Endothelial cell of hepatic sinusoid (primary cell): Measurements from ENCODE around the gene FAM89A.

Source experiments
- in situ Hi-C: cut with HindIII; loops from 2 replicates; pipeline ENCODE4 v1.10.0; 2017; ENCODE audit warnings: low sequenced_read_pairs

FAM89A gene

DNA sequence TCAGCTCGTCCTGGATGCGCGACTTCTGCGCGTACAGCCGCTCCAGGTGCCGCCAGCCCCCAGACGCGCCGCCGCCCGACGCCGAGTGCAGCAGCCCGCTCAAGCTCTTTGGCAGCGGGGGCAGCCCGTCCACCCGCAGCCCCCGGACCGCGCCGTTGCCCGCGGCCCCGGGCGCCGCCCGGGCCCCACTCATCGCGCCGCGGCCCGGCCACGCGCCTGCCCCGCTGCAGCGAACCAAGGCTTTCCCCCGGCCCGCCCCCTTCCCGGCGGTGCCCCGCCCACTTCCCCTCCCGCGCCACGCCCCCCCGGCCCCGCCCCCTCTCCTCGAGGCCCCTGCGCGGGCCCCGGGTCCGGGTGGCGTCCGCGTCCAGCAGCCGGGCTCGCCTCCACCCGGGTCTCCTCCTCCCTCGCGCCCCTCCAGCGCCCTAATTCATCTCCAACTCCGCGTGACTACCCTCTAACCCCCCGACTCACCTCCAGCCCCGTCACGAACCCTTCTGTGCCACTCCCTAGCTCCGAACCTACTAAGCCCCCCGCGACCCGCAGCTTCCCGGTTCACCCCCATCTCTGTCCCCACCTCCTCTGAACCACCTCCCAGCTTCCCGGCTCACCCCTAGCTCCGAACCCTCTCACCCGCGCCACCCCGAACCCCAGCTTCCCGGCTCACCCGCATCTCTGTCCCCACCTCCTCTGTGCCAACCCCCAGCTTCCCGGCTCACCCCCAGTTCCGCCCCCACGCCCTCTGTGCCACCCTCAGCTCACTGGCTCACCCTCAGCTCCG is at the start of gene FAM89A:
Gene FAM89A (minus strand): TSS at position 236 of the 781 bp plus-strand sequence. CDS start 43 bp downstream, at position 193.
- in situ Hi-C loops, result no loop called here

- in situ Hi-C loops, result no loop called here
These were observed 44.3 kb upstream of the FAM89A start for GRCh38 chr1:231084353-231084752.

DNA sequence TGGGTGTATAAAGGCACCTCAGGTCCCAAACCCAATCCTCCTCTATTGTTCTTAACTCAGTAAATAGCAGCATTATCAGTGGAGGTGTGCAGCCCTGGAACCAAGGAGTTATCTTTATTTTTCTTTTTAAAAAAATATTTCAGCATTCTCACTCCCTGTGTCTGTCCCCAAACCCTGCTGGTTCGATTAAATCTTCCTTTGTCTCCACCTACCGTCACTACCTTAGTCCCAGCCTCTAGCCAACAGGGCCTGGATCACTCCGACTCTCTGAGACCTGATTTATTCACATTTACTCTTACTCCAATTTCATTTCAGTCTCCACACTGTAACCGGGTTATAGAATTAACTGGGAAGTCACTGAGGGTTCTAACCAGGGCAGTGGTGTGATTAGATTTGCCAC is 39.1 kb upstream of the FAM89A start:
- in situ Hi-C loops, result no loop called here

DNA sequence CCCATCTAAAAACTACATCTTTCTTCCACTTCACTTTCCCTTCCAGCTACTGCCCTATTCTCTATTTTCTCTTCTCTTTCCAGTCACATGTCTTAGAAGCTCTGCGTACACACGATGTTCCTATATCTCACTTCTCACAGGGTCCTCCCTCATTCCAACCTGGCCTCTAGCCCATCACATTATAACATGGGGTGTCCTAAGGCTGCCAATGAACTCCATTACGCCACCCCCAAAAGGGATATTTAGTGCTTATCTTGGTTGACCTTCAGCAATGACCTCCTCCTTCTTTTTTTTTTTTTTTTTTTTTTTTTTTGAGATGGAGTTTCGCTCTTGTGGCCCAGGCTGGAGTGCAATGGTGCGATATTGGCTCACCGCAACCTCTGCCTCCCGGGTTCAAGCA is 38.2 kb upstream of the FAM89A start:
- in situ Hi-C loops, result no loop called here

DNA sequence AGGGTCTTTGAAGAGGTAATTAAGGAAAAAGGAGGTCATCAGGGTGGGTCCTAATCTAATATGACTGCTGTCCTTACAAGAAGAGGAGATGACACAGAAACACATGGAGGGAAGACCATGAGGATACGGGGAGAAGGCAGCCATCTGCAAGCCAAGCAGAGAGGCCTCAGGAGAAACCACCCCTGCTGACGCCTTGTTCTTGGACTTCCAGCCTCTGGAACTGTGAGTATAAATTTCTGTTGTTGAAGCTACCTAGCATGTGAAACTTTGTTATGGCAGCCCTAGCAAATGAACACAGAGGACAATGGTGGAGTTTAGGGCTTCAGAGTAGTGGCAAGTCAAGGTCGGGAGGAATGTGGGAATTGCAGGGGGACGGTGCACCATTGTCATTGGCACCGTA is 36.7 kb upstream of the FAM89A start:
- in situ Hi-C loops, result no loop called here

DNA sequence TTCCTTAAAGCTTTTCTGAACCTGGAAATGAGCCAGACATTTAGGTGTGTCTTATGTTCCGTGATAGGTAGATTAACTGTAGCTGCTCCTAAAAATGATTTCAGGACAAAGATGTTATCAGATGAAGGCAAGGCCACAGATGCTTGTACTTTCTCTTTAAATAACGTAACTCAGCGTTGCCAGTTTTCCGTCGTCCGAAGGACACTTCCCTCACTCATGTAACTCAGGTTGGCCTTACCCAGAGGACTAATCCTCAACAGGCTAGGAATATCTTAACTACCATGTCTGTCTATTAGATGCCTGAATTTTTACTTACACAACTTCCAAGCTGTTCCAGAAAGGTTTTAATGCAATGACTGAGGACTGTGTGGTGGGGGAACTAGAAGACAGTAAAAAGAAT is 35.4 kb upstream of the FAM89A start:
- in situ Hi-C loops, result no loop called here

GRCh38 chr1:231075020-231075419 is 35.0 kb upstream of the FAM89A start:
- in situ Hi-C loops, result no loop called here

- in situ Hi-C loops, result no loop called here
These were observed 34.0 kb upstream of the FAM89A start for GRCh38 chr1:231074046-231074445.

DNA sequence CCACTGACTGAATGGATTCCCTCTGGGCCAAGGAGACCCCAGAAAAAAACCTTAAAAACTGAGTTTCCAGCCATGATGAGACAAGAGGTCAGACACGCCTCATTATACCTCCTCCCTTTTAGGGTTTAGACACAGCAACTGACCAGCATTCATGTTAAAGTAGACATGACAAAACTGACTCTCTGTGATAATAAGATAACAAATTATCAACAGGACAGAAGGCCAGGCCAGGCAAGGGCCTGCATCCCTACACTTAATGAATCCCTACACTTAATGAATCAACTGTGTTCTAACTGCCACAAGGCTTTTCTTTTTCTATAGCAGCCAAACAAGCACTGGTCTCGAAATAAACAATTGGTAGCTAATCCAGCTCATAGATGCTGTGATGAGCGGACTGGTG is 33.3 kb upstream of the FAM89A start:
- in situ Hi-C loops, result no loop called here

DNA sequence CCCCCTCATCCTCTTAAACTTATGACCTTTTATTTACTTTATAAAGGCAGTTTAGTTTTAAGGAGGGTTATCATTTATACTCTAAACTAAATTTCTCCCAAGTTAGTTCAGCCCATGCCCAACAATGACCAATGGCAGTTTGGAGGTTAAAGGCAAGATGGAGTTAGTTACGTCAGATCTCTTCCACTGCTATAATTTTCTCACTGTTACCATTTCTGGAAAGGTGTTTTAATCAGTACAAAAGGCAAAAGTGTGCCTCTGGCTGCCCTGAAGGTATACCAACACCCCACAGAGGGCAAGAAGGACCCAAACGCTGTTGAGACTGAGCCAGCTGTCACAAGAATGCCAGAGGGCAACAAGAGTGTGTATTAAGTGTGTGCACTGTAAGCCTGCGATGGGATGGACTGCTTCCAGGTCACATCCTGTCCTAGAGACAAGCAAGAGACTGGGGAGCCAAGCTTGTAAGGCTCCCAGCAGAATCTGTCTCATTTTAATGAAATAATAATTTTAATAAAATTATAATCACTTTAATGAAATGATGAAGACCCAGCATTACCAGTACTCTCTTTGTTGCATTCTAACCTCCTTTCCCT is 32.5 kb upstream of the FAM89A start:
- in situ Hi-C loops, result no loop called here

DNA sequence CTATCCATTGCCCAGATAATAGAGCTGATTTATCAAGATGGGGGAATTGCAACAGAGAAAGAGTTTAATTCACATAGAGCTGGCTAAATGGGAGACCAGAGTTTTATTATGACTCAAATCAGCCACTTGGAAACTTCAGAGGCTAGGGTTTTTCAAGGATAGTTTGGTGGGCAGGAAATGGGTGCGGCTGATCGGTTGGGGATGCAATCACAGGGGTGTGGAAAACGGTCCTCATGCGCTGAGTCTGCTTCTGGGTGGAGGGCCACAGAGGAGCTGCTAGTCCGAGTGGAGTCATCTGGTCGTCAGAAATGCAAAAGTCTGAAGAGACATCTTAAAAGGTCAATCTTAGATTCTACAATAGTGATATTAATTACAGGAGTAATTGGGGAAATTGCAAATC is 32.0 kb upstream of the FAM89A start:
- in situ Hi-C loops, result no loop called here

DNA sequence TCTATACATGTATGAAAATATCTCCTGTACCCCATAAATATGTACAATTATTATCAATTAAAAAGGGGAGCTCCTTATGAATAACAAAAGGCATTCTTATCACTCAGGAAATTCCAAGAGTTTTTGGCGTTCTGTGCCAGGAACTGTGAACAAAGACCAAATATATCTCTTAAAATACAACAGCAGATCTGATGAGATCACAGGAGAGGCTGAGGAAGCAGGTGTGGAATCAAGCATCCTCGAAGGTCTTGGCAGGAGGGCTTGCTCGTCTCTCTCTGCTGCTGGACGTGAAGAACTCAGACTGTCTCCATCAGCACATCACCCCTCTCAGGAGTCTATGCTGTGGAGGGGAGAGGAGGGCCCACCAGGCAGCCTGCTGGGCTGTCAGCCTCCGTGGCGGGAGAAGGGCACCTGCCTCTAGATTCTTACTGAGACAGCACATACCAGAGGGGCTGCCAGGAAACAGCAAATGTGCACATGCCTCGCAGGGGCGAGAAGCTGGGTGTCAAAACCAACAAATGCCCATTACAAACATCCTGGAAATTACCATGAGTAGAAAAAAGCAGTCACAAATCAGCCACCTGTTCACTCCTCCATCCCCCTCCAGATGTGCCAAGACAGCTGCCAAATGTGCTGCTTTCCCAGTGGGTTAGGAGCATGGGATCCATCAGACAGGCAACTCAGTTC is 30.8 kb upstream of the FAM89A start:
- in situ Hi-C loops, result no loop called here

DNA sequence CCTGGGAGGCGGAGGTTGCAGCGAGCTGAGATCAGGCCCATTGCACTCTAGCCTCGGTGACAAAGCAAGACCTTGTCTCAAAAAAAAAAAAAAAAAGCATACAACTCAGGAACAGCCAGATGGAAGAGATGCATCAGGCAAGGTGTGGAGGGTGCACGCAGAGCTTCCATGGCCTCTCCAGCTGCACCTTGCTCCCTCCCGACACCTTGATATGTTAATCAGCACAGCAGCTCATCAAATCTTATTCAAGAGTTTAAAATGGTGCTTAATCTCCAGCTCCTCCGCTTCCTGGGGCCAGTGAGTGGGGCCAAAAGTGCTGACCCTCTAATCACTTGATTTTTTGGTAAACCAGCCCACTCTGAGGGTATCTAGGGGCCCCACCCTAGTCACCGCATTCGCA is 29.3 kb upstream of the FAM89A start:
- in situ Hi-C loops, result no loop called here

GRCh38 chr1:231068762-231069161 is 28.7 kb upstream of the FAM89A start:
- in situ Hi-C loops, result no loop called here

DNA sequence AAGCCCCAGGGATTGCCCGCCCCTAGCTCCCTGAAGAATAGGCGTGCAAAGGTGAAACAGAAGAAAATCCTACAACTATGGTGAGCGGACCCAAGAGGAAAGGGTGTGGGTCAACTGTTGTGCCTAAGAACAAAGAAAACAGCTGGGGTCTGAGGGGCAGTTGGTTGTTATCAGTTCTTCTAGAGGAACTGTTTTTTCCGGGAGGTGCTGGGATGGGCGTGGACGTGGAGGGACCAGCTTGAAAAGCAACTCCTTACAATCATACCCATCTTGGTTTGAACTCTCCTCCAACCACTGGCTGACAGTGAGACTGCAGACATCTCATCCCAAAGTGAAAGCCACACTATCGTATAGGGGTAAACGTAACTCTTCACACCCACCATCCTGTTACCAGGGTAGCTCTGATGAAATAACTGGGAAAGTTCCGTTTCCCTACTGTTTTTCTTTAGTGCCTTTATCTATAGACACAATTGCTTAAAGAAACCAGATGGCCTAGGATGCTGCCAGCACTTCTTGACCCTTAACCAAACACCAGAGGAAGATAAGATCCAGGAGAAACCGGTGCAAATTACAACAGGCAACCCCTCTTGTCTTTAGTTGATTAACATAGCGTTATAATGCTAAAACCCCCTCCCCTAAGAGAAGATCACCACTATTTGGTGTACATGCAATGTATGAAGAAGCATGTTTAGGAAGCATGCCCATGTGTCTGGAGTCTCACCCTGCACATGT is 25.6 kb upstream of the FAM89A start:
- in situ Hi-C loops, result no loop called here

- in situ Hi-C loops, result no loop called here
These were observed 24.4 kb upstream of the FAM89A start for GRCh38 chr1:231064418-231064817.

DNA sequence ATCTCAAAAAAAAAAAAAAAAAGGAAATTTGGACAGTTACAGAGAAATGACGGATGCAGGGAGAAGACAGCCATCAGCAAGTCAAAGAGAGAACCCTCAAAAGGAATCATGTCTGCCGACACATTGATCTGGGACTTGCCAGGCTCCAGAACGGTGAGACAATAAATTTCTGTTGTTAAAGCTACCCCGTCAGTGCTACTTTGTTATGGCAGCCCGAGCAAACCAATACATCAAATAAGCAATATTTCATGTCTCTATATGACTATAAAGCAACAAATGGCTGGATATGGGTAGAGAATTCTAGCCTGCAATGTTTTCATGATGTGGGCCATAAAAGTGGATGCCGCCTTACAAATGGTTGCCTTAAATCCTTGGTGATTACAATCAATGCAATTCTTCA is 23.3 kb upstream of the FAM89A start:
- in situ Hi-C loops, result no loop called here

GRCh38 chr1:231062500-231063270 is 22.6 kb upstream of the FAM89A start:
- in situ Hi-C loops, result no loop called here

DNA sequence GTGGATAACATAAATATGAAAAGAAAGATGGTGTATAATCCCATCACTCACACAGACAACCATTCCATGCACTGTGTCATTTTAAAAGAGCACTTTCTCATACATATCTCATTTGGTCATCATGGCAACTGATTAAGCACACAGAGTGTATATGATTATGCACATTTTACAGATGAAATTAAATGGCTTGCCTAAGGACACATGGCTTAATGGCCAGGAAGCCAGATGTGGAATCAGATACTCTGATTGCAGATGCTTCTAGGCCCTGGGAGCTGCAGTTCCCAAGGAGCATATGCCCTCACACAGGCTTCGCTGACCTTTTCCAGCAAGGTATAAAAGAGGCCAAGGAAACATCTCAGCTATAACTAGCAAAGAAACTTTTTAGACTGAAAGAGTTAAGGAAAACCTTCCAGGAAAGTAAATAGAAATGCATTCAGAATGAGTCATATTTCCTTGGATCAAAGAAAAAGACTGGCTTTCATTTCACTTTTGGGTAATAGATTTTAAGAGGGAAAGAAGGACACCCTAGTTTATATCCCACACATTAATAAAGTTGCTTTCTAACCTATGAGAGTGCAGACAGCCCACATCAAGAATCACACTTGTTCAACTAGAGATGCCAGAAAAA is 19.6 kb upstream of the FAM89A start:
- in situ Hi-C loops, result loop anchor here (5.0 kb wide), 1 partner anchor 93 kb away; no protein-coding TSS in a partner anchor
